ENCODE measurements around the gene MPST.

Gene MPST

DNA sequence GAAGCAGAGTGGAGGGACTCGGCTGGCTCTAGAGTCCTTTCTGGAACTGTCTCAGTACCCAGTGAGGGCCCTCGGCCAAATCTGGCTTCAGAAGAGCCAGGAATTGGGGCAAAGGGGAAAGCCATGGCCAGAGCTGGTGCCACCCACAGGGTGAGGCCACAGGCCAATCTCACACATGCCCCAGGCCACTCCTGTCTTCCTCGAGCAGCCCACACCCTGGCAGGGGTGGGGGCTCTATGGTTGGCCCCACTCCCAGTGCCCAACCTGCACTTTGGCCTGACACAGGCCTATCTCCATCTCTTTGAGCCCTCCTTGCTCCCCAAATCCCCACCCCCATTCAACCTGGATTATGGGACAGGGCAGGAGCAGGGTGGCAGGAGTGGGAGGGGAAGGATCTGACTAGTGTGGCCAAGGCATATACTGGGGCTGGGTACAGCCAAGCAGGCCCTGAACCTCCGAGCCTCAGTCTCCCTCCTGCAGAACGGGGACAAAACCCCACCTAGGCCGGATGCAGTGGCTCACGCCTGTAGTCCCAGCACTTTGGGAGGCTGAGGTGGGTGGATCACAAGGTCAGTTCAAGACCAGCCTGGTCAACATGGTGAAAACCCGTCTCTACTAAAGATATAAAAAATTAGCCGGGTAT lies 7.2 kb upstream of the MPST start:
- no peak overlapping the region for H3K9ac ChIP-seq (ENCODE audit: low read depth, low read length, poor library complexity)
- H3K18ac ChIP-seq (ENCODE audit: low read length) = peak overlapping the region; percentile 24
- H3K27ac ChIP-seq (replicated peaks; ENCODE audit: low read length) = no peak overlapping the region
- H2AK5ac ChIP-seq (ENCODE audit: low read depth, low read length) = no peak overlapping the region
- no peak overlapping the region for H2BK120ac ChIP-seq (ENCODE audit: low read depth, low read length)
- H2BK5ac ChIP-seq (ENCODE audit: low read length) = no peak overlapping the region
- no CpG with 5 or more reads among the region's 9 CpGs for WGBS, 2 donors (ENCODE audit: extremely low coverage in 2 of 2, insufficient read length in 2 of 2, insufficient replicate concordance in 1 of 2)
- H2BK12ac ChIP-seq (ENCODE audit: low read length) = no peak overlapping the region
- peaks cover 0 to 2% of the 10 kb centered on the region in 2 donors for H3K9me3 ChIP-seq (replicated peaks in 1 of 2; ENCODE audit: control insufficient read depth in 2 of 2, insufficient read depth in 1 of 2, low read depth in 1 of 2, low read length in 2 of 2)
- no peak overlapping the region for H2AFZ ChIP-seq (ENCODE audit: low read length)
- no peak overlapping the region for H3K4ac ChIP-seq (ENCODE audit: low read length)
- H3K4me1 ChIP-seq (ENCODE audit: control insufficient read depth in 2 of 2, insufficient read depth in 1 of 2, low read depth in 1 of 2, low read length in 2 of 2) = peaks cover 7 to 9% of the 10 kb centered on the region in 2 donors
- no peak overlapping the region for H3K4me3 ChIP-seq (ENCODE audit: low read length in 2 of 2)
- H3K36me3 ChIP-seq (replicated peaks in 1 of 2; ENCODE audit: control insufficient read depth in 2 of 2, insufficient read depth in 2 of 2, low read length in 2 of 2) = peaks cover 10 to 15% of the 10 kb centered on the region in 2 donors
- no peak overlapping the region for H3K4me2 ChIP-seq (ENCODE audit: insufficient read depth, low read length, poor library complexity, severe bottlenecking)
- H4K91ac ChIP-seq (ENCODE audit: low read depth, low read length, poor library complexity) = no peak overlapping the region
- no peak overlapping the region for H2BK15ac ChIP-seq (ENCODE audit: low read length)
- H4K8ac ChIP-seq (ENCODE audit: low read depth, low read length) = no peak overlapping the region
- H3K79me1 ChIP-seq (ENCODE audit: low read depth, low read length) = peaks cover 2% of the 10 kb centered on the region
- no peaks in the 10 kb centered on the region for H3K27me3 ChIP-seq (ENCODE audit: control insufficient read depth in 3 of 3, insufficient read depth in 3 of 3, low read depth in 1 of 3, low read length in 3 of 3)
- DNase-seq (ENCODE audit: low spot score) = no peak
- no peak overlapping the region for H3K14ac ChIP-seq (ENCODE audit: low read length)
- no peak overlapping the region for H3K23ac ChIP-seq (ENCODE audit: low read depth, low read length, poor library complexity)

DNA sequence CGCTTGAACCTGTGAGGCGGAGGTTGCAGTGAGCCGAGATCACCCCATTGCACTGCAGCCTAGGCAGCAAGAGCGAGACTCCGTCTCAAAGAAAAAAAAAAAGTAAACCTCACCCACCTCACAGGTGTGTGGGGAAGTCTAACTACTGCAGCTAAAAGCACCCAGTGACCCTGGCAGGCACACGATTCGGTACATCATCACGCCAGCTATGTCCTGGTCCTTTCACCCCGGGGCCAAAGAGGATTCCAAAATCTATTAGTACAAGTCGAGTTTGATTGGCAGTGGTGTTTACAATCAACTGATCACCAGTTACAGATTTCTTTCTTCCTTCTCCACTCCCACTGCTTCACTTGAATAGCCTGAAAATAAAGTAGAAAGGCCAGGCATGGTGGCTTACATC lies 6.6 kb upstream of the MPST start:
- Histone ChIP-seq H3K79me1 (ENCODE audit: low read depth, low read length) (peaks cover 2% of the 10 kb centered on the region), H3K18ac (ENCODE audit: low read length) (no peak overlapping the region), H2BK15ac (ENCODE audit: low read length) (no peak overlapping the region), H4K8ac (ENCODE audit: low read depth, low read length) (no peak overlapping the region), H2AK5ac (ENCODE audit: low read depth, low read length) (no peak overlapping the region), H3K27ac (replicated peaks; ENCODE audit: low read length) (no peak overlapping the region), H3K27me3 (ENCODE audit: control insufficient read depth in 3 of 3, insufficient read depth in 3 of 3, low read depth in 1 of 3, low read length in 3 of 3) (no peaks in the 10 kb centered on the region), H3K4me1 (ENCODE audit: control insufficient read depth in 2 of 2, insufficient read depth in 1 of 2, low read depth in 1 of 2, low read length in 2 of 2) (peaks cover 3 to 4% of the 10 kb centered on the region in 2 donors), H3K36me3 (replicated peaks in 1 of 2; ENCODE audit: control insufficient read depth in 2 of 2, insufficient read depth in 2 of 2, low read length in 2 of 2) (peaks cover 12 to 21% of the 10 kb centered on the region in 2 donors), H3K9ac (ENCODE audit: low read depth, low read length, poor library complexity) (no peak overlapping the region), H3K4me2 (ENCODE audit: insufficient read depth, low read length, poor library complexity, severe bottlenecking) (no peak overlapping the region), H3K4me3 (ENCODE audit: low read length in 2 of 2) (no peak overlapping the region), H3K4ac (ENCODE audit: low read length) (no peak overlapping the region), H3K14ac (ENCODE audit: low read length) (no peak overlapping the region), H4K91ac (ENCODE audit: low read depth, low read length, poor library complexity) (no peak overlapping the region), H2BK12ac (ENCODE audit: low read length) (no peak overlapping the region), H2BK120ac (ENCODE audit: low read depth, low read length) (no peak overlapping the region), H2BK5ac (ENCODE audit: low read length) (no peak overlapping the region), H3K23ac (ENCODE audit: low read depth, low read length, poor library complexity) (no peak overlapping the region), H2AFZ (ENCODE audit: low read length) (no peak overlapping the region), H3K9me3 (replicated peaks in 1 of 2; ENCODE audit: control insufficient read depth in 2 of 2, insufficient read depth in 1 of 2, low read depth in 1 of 2, low read length in 2 of 2) (peaks cover 0 to 2% of the 10 kb centered on the region in 2 donors)
- no CpG with 5 or more reads among the region's 10 CpGs for WGBS, 2 donors (ENCODE audit: extremely low coverage in 2 of 2, insufficient read length in 2 of 2, insufficient replicate concordance in 1 of 2)
- no peak for DNase-seq (ENCODE audit: low spot score)

DNA sequence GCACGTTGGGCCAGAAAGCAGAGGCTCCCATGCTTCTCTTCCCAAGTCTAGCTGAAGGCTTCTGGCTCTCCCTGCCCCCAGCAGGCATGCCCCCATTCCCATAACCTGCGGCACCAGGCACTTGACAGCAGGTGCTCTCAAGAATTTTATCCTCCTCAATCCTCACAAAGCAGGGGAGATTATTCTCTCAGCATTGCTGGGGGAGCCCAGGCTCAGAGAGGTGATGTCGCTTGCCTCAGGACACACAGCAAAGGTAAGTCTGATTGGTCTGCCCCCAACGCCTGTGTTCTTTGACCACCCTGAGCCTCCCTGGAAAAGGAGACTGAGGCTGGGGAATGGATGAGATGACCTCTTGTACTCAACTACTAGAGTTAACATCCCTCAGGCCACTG lies 5.1 kb upstream of the MPST start:
- no peak overlapping the region for H3K4me3 ChIP-seq (ENCODE audit: low read length in 2 of 2)
- H3K79me1 ChIP-seq (ENCODE audit: low read depth, low read length) = peaks cover 6% of the 10 kb centered on the region
- H3K4me1 ChIP-seq (ENCODE audit: control insufficient read depth in 2 of 2, insufficient read depth in 1 of 2, low read depth in 1 of 2, low read length in 2 of 2) = peaks cover 0 to 10% of the 10 kb centered on the region in 2 donors
- H3K27ac ChIP-seq (replicated peaks; ENCODE audit: low read length) = no peak overlapping the region
- no peak overlapping the region for H3K23ac ChIP-seq (ENCODE audit: low read depth, low read length, poor library complexity)
- no peak overlapping the region for H2AFZ ChIP-seq (ENCODE audit: low read length)
- H3K36me3 ChIP-seq (replicated peaks in 1 of 2; ENCODE audit: control insufficient read depth in 2 of 2, insufficient read depth in 2 of 2, low read length in 2 of 2) = peaks cover 12 to 24% of the 10 kb centered on the region in 2 donors
- H3K4ac ChIP-seq (ENCODE audit: low read length) = no peak overlapping the region
- peaks cover 0 to 2% of the 10 kb centered on the region in 2 donors for H3K9me3 ChIP-seq (replicated peaks in 1 of 2; ENCODE audit: control insufficient read depth in 2 of 2, insufficient read depth in 1 of 2, low read depth in 1 of 2, low read length in 2 of 2)
- no peak overlapping the region for H2BK5ac ChIP-seq (ENCODE audit: low read length)
- no peaks in the 10 kb centered on the region for H3K27me3 ChIP-seq (ENCODE audit: control insufficient read depth in 3 of 3, insufficient read depth in 3 of 3, low read depth in 1 of 3, low read length in 3 of 3)
- no peak overlapping the region for H3K4me2 ChIP-seq (ENCODE audit: insufficient read depth, low read length, poor library complexity, severe bottlenecking)
- no peak overlapping the region for H4K91ac ChIP-seq (ENCODE audit: low read depth, low read length, poor library complexity)
- H2BK15ac ChIP-seq (ENCODE audit: low read length) = no peak overlapping the region
- no peak for DNase-seq (ENCODE audit: low spot score)
- WGBS, 2 donors (ENCODE audit: extremely low coverage in 2 of 2, insufficient read length in 2 of 2, insufficient replicate concordance in 1 of 2) = no CpG with 5 or more reads among the region's 4 CpGs
- H3K18ac ChIP-seq (ENCODE audit: low read length) = no peak overlapping the region
- H3K9ac ChIP-seq (ENCODE audit: low read depth, low read length, poor library complexity) = no peak overlapping the region
- H2AK5ac ChIP-seq (ENCODE audit: low read depth, low read length) = no peak overlapping the region
- H2BK120ac ChIP-seq (ENCODE audit: low read depth, low read length) = no peak overlapping the region
- no peak overlapping the region for H4K8ac ChIP-seq (ENCODE audit: low read depth, low read length)
- no peak overlapping the region for H3K14ac ChIP-seq (ENCODE audit: low read length)
- H2BK12ac ChIP-seq (ENCODE audit: low read length) = no peak overlapping the region

DNA sequence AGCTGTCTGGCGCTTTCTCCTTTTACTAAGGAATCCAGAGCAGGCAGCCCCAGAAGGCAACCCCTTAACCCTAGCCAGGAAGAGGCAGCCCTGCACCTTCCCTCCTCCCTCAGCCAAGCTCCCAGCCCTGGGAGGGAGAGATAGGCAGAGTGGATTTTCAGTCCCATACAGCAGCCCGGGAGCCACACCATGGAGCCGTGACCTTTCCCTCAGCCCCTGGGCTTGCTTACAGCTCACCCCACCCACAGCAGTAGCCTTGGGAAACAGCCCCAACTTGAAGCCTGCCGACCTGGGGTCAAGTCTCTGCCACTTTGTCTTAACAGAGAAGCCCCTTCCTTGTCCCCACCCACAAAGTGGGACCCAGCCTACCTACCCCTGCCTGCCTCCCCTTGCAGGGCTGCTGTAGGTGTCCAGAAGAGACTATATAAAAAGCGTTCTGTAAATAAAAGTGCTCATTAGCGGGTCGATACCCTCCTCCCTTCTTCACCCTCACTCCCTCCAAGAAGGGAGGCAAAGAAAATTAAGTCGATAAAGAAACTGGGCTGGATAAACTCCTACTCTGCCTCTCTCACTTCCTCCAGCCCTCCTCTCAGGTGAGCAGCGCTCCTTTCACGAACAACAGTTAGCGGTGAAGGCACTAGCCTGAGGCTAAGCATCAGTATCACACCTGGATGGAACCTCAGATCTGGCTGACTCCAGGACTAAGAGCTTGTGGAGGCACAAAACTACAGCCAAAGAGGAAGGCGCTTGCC lies 4.5 kb upstream of the MPST start:
- Histone ChIP-seq H3K9ac (ENCODE audit: low read depth, low read length, poor library complexity) (peak overlapping the region; percentile 60), H3K27me3 (ENCODE audit: control insufficient read depth in 3 of 3, insufficient read depth in 3 of 3, low read depth in 1 of 3, low read length in 3 of 3) (no peaks in the 10 kb centered on the region), H3K4me2 (ENCODE audit: insufficient read depth, low read length, poor library complexity, severe bottlenecking) (no peak overlapping the region), H3K27ac (replicated peaks; ENCODE audit: low read length) (no peak overlapping the region), H3K4ac (ENCODE audit: low read length) (no peak overlapping the region), H2BK5ac (ENCODE audit: low read length) (no peak overlapping the region), H2AK5ac (ENCODE audit: low read depth, low read length) (no peak overlapping the region), H3K18ac (ENCODE audit: low read length) (no peak overlapping the region), H3K79me1 (ENCODE audit: low read depth, low read length) (peaks cover 6% of the 10 kb centered on the region), H2BK12ac (ENCODE audit: low read length) (no peak overlapping the region), H3K4me1 (ENCODE audit: control insufficient read depth in 2 of 2, insufficient read depth in 1 of 2, low read depth in 1 of 2, low read length in 2 of 2) (peaks cover 0 to 10% of the 10 kb centered on the region in 2 donors), H2BK120ac (ENCODE audit: low read depth, low read length) (no peak overlapping the region), H3K23ac (ENCODE audit: low read depth, low read length, poor library complexity) (no peak overlapping the region), H4K91ac (ENCODE audit: low read depth, low read length, poor library complexity) (no peak overlapping the region), H3K9me3 (replicated peaks in 1 of 2; ENCODE audit: control insufficient read depth in 2 of 2, insufficient read depth in 1 of 2, low read depth in 1 of 2, low read length in 2 of 2) (peaks cover 0 to 2% of the 10 kb centered on the region in 2 donors), H2AFZ (ENCODE audit: low read length) (no peak overlapping the region), H2BK15ac (ENCODE audit: low read length) (no peak overlapping the region), H3K36me3 (replicated peaks in 1 of 2; ENCODE audit: control insufficient read depth in 2 of 2, insufficient read depth in 2 of 2, low read length in 2 of 2) (peaks cover 12 to 24% of the 10 kb centered on the region in 2 donors), H4K8ac (ENCODE audit: low read depth, low read length) (no peak overlapping the region), H3K4me3 (ENCODE audit: low read length in 2 of 2) (no peak overlapping the region), H3K14ac (ENCODE audit: low read length) (no peak overlapping the region)
- WGBS, 2 donors (ENCODE audit: extremely low coverage in 2 of 2, insufficient read length in 2 of 2, insufficient replicate concordance in 1 of 2) = no CpG with 5 or more reads among the region's 12 CpGs
- no peak for DNase-seq (ENCODE audit: low spot score)
